HEK293 (cell line): ENCODE results near the gene PLCD4.

Source experiments
- CTCF ChIA-PET: fragments of 350-600 bp; formaldehyde crosslinking; extraction: SDS; loops from one replicate; lab custom pipeline; 2021; ENCODE audit warnings: antibody characterized with exemption; lab: Yijun Ruan, JAX
- POLR2A ChIA-PET: fragments of 300-600 bp; formaldehyde crosslinking; extraction: SDS; loops from one replicate; lab custom pipeline; 2020; ENCODE audit warnings: antibody characterized with exemption, inconsistent platforms; lab: Yijun Ruan, JAX
- H3K27ac ChIP-seq: fragments of 200-500 bp; sonication (Bioruptor generic); 2 replicates; pipeline ENCODE4 v1.5.1; 2014; ENCODE audit warnings: low read depth, low read length, control low read depth, inconsistent platforms; ENCODE audit errors: extremely low read depth
- H3K36me3 ChIP-seq, 2 experiments: fragments of 200-500 bp in 1 of 2; sonication (Bioruptor generic) in 1 of 2; 1 replicate in 1 of 2; 2 replicates in 1 of 2; pipeline ENCODE4 v1.5.1; 2014 to 2017; ENCODE audit warnings: inconsistent platforms in 2 of 2, low read length in 2 of 2; ENCODE audit not compliant: control insufficient read depth in 2 of 2, insufficient read depth in 1 of 2
- H3K4me1 ChIP-seq: fragments of 200-500 bp; sonication (Bioruptor generic); 2 replicates; pipeline ENCODE4 v1.5.1; 2014; ENCODE audit warnings: mild to moderate bottlenecking, low read length, inconsistent platforms; ENCODE audit not compliant: control insufficient read depth, insufficient read depth
- H3K4me3 ChIP-seq: 2 replicates; pipeline ENCODE4 v1.5.1; 2011; ENCODE audit warnings: low read depth, mild to moderate bottlenecking, control low read depth, low read length, moderate library complexity
- H3K9me3 ChIP-seq: fragments of 200-500 bp; sonication (Bioruptor generic); 2 replicates; pipeline ENCODE4 v1.5.1; 2014; ENCODE audit warnings: low read depth, low read length, inconsistent platforms; ENCODE audit not compliant: control insufficient read depth, insufficient read depth
- ATF2 ChIP-seq: fragments of 450-650 bp; formaldehyde crosslinking; IDR thresholded peaks from 2 replicates; pipeline ENCODE4 v1.5.1; 2016; ENCODE audit warnings: missing biosample characterization, missing genetic modification characterization, low read depth
- GLI4 ChIP-seq: fragments of 450-650 bp; formaldehyde crosslinking; IDR thresholded peaks from 2 replicates; pipeline ENCODE4 v1.5.1; 2016; ENCODE audit warnings: missing biosample characterization, missing genetic modification characterization
- HOXC10 ChIP-seq: sonication (generic); formaldehyde crosslinking; IDR thresholded peaks from 2 replicates; pipeline ENCODE4 v1.8.1; 2023; ENCODE audit warnings: mild to moderate bottlenecking, missing genetic modification reagents
- RBAK ChIP-seq: fragments of 450-650 bp; formaldehyde crosslinking; IDR thresholded peaks from 2 replicates; pipeline ENCODE4 v1.5.1; 2016; ENCODE audit warnings: missing biosample characterization, missing genetic modification characterization
- ZBTB44 ChIP-seq: fragments of 450-650 bp; IDR thresholded peaks from 2 replicates; pipeline ENCODE4 v1.5.1; 2018; ENCODE audit warnings: missing biosample characterization, mild to moderate bottlenecking, missing genetic modification characterization
- ZFP3 ChIP-seq: fragments of 450-650 bp; formaldehyde crosslinking; IDR thresholded peaks from 2 replicates; pipeline ENCODE4 v1.5.1; 2016; ENCODE audit warnings: low read depth, missing biosample characterization, missing genetic modification characterization
- ZNF157 ChIP-seq: fragments of 450-650 bp; formaldehyde crosslinking; IDR thresholded peaks from 2 replicates; pipeline ENCODE4 v1.5.1; 2016; ENCODE audit warnings: missing biosample characterization, missing genetic modification characterization
- ZNF23 ChIP-seq: fragments of 450-650 bp; formaldehyde crosslinking; IDR thresholded peaks from 2 replicates; pipeline ENCODE4 v1.5.1; 2016; ENCODE audit warnings: missing biosample characterization, missing genetic modification characterization, borderline replicate concordance
- ZNF239 ChIP-seq: fragments of 450-650 bp; formaldehyde crosslinking; IDR thresholded peaks from 2 replicates; pipeline ENCODE4 v1.5.1; 2016; ENCODE audit warnings: missing biosample characterization, missing genetic modification characterization
- ZNF248 ChIP-seq: fragments of 450-650 bp; formaldehyde crosslinking; IDR thresholded peaks from 2 replicates; pipeline ENCODE4 v1.5.1; 2017; ENCODE audit warnings: missing biosample characterization, missing genetic modification characterization
- ZNF354C ChIP-seq: fragments of 450-650 bp; formaldehyde crosslinking; IDR thresholded peaks from 2 replicates; pipeline ENCODE4 v1.5.1; 2016; ENCODE audit warnings: missing biosample characterization, missing genetic modification characterization, low read depth, borderline replicate concordance
- ZNF404 ChIP-seq: fragments of 450-650 bp; formaldehyde crosslinking; IDR thresholded peaks from 2 replicates; pipeline ENCODE4 v1.5.1; 2017; ENCODE audit warnings: missing biosample characterization, missing genetic modification characterization
- ZNF433 ChIP-seq: fragments of 450-650 bp; formaldehyde crosslinking; IDR thresholded peaks from 2 replicates; pipeline ENCODE4 v1.5.1; 2016; ENCODE audit warnings: missing biosample characterization, missing genetic modification characterization, low read depth
- ZNF548 ChIP-seq: fragments of 450-650 bp; formaldehyde crosslinking; IDR thresholded peaks from 2 replicates; pipeline ENCODE4 v1.5.1; 2016; ENCODE audit warnings: missing biosample characterization, missing genetic modification characterization
- ZNF645 ChIP-seq: fragments of 450-650 bp; formaldehyde crosslinking; IDR thresholded peaks from 2 replicates; pipeline ENCODE4; 2016; ENCODE audit warnings: missing biosample characterization, missing genetic modification characterization
- ZNF654 ChIP-seq: fragments of 450-650 bp; formaldehyde crosslinking; IDR thresholded peaks from 2 replicates; pipeline ENCODE4 v1.5.1; 2016; ENCODE audit warnings: low read depth, missing biosample characterization, missing genetic modification characterization
- TF ChIP-seq, protein P1 (sequence below): fragments of 450-650 bp; formaldehyde crosslinking; IDR thresholded peaks from 2 replicates; pipeline ENCODE4 v1.5.1; 2016; ENCODE audit warnings: missing biosample characterization, missing genetic modification characterization
- TF ChIP-seq, protein P2 (sequence below): fragments of 450-650 bp; formaldehyde crosslinking; IDR thresholded peaks from 2 replicates; pipeline ENCODE4 v1.5.1; 2016; ENCODE audit warnings: missing biosample characterization, missing genetic modification characterization
- TF ChIP-seq, protein P3 (sequence below): fragments of 450-650 bp; formaldehyde crosslinking; IDR thresholded peaks from 2 replicates; pipeline ENCODE4 v1.5.1; 2017; ENCODE audit warnings: missing biosample characterization, missing genetic modification characterization
- TF ChIP-seq, protein P4 (sequence below): fragments of 450-650 bp; formaldehyde crosslinking; IDR thresholded peaks from 2 replicates; pipeline ENCODE4 v1.5.1; 2016; ENCODE audit warnings: missing biosample characterization, missing genetic modification characterization

The PLCD4 gene

DNA sequence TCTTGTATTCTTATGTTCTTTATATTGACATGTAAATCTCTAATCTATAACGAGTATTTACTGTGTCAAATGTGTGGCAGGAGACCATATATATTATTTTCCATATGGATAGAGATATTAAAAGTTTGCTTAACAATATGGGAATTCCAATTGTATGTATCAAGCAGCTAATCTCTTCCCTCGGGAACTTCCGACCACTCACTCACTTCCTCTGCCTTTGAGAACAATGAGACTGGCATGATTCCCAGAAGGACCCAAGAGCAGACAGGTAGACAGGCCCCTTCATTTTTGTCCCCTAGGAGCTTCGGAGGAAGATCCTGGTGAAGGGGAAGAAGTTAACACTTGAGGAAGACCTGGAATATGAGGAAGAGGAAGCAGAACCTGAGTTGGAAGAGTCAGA lies 24.1 kb downstream of the PLCD4 start:
- TF ChIP-seq HOXC10 (no peak), ZNF157 (no peak), GLI4 (tag by site-specific recombination) (no peak)
- TF ChIP-seq, all 188 proteins: peak for 0
- Histone ChIP-seq H3K4me1 (no peaks in the 10 kb centered on the region), H3K36me3 (peaks cover 16 to 37% of the 10 kb centered on the region in 2 experiments), H3K4me3 (no peak overlapping the region), H3K9me3 (no peaks in the 10 kb centered on the region), H3K27ac (no peak overlapping the region)
- ChIA-PET CTCF (interaction anchor here (0.6 to 1.2 kb wide), 3 partner anchors 55 to 347 kb away, joined by 3 to 6 read pairs (median 4); no protein-coding TSS in a partner anchor), POLR2A (interaction anchor here (1.1 to 1.4 kb wide), 3 partner anchors 11 to 102 kb away, joined by 3 to 4 read pairs (median 3); partner anchors contain the start of genes BCS1L and ZNF142)

DNA sequence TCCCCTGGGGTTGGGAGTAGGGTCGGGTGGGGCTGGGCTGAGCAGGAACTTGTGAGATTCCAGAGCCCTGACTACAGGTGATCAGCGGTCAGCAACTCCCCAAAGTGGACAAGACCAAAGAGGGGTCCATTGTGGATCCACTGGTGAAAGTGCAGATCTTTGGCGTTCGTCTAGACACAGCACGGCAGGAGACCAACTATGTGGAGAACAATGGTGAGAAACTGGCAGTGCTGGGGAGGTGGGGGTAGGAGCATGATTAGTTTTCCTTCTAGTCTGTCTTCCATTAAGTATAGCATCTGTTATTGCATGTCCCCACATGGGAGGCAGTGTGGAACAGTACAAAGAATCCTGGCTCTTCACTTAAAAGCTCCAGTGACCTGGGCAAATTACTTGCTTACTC lies 28.0 kb downstream of the PLCD4 start:
- Histone ChIP-seq H3K4me3 (no peak overlapping the region), H3K36me3 (peaks cover 37 to 72% of the 10 kb centered on the region in 2 experiments), H3K9me3 (no peaks in the 10 kb centered on the region), H3K27ac (no peak overlapping the region), H3K4me1 (no peaks in the 10 kb centered on the region)
- CTCF ChIA-PET: no interaction called here
- TF ChIP-seq RBAK (no peak), ATF2 (tag by site-specific recombination) (no peak), ZNF654 (tag by site-specific recombination) (no peak), ZNF433 (tag by site-specific recombination) (no peak), ZNF404 (no peak), ZFP3 (tag by site-specific recombination) (no peak), ZNF354C (no peak), HOXC10 (no peak), ZNF548 (no peak), ZNF23 (no peak), ZNF239 (tag by site-specific recombination) (no peak)
- TF ChIP-seq, protein P1, sequence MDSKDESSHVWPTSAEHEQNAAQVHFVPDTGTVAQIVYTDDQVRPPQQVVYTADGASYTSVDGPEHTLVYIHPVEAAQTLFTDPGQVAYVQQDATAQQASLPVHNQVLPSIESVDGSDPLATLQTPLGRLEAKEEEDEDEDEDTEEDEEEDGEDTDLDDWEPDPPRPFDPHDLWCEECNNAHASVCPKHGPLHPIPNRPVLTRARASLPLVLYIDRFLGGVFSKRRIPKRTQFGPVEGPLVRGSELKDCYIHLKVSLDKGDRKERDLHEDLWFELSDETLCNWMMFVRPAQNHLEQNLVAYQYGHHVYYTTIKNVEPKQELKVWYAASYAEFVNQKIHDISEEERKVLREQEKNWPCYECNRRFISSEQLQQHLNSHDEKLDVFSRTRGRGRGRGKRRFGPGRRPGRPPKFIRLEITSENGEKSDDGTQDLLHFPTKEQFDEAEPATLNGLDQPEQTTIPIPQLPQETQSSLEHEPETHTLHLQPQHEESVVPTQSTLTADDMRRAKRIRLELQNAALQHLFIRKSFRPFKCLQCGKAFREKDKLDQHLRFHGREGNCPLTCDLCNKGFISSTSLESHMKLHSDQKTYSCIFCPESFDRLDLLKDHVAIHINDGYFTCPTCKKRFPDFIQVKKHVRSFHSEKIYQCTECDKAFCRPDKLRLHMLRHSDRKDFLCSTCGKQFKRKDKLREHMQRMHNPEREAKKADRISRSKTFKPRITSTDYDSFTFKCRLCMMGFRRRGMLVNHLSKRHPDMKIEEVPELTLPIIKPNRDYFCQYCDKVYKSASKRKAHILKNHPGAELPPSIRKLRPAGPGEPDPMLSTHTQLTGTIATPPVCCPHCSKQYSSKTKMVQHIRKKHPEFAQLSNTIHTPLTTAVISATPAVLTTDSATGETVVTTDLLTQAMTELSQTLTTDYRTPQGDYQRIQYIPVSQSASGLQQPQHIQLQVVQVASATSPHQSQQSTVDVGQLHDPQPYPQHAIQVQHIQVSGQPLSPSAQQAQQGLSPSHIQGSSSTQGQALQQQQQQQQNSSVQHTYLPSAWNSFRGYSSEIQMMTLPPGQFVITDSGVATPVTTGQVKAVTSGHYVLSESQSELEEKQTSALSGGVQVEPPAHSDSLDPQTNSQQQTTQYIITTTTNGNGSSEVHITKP (tag by site-specific recombination): no peak
- TF ChIP-seq, protein P2, sequence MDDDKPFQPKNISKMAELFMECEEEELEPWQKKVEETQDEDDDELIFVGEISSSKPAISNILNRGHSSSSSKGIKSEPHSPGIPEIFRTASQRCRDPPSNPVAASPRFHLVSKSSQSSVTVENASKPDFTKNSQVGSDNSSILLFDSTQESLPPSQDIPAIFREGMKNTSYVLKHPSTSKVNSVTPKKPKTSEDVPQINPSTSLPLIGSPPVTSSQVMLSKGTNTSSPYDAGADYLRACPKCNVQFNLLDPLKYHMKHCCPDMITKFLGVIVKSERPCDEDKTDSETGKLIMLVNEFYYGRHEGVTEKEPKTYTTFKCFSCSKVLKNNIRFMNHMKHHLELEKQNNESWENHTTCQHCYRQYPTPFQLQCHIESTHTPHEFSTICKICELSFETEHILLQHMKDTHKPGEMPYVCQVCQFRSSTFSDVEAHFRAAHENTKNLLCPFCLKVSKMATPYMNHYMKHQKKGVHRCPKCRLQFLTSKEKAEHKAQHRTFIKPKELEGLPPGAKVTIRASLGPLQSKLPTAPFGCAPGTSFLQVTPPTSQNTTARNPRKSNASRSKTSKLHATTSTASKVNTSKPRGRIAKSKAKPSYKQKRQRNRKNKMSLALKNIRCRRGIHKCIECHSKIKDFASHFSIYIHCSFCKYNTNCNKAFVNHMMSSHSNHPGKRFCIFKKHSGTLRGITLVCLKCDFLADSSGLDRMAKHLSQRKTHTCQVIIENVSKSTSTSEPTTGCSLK (tag by site-specific recombination): no peak
- POLR2A ChIA-PET: no interaction called here

DNA sequence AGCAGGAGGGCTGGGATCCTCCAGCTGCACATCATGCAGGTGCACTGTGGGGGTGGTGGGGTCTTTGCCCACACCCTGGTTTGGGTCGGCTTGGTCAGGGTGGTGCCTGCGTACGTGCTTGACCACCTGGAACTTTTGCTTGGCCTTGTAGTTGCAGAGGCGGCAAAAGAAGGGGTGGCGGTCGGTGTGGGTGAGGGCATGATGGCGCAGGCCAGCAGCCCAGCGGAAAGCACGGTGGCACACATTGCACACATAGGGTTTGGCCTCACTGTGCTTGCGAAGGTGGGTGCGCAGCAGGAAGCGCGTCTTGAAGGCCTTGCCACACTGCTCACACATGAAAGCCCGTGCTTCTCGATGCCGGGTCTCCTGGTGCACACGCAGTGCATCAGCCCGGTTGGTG lies 30.7 kb downstream of the PLCD4 start:
- POLR2A ChIA-PET: no interaction called here
- Histone ChIP-seq H3K9me3 (no peaks in the 10 kb centered on the region), H3K4me3 (no peak overlapping the region), H3K36me3 (peaks cover 37 to 92% of the 10 kb centered on the region in 2 experiments), H3K27ac (no peak overlapping the region), H3K4me1 (no peaks in the 10 kb centered on the region)
- CTCF ChIA-PET: no interaction called here
- TF ChIP-seq, protein P3, sequence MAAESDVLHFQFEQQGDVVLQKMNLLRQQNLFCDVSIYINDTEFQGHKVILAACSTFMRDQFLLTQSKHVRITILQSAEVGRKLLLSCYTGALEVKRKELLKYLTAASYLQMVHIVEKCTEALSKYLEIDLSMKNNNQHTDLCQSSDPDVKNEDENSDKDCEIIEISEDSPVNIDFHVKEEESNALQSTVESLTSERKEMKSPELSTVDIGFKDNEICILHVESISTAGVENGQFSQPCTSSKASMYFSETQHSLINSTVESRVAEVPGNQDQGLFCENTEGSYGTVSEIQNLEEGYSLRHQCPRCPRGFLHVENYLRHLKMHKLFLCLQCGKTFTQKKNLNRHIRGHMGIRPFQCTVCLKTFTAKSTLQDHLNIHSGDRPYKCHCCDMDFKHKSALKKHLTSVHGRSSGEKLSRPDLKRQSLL: no peak
- TF ChIP-seq ZNF248 (tag by site-specific recombination) (no peak), ZBTB44 (tag by site-specific recombination) (no peak), ZNF645 (tag by site-specific recombination) (no peak)
- TF ChIP-seq, protein P4, sequence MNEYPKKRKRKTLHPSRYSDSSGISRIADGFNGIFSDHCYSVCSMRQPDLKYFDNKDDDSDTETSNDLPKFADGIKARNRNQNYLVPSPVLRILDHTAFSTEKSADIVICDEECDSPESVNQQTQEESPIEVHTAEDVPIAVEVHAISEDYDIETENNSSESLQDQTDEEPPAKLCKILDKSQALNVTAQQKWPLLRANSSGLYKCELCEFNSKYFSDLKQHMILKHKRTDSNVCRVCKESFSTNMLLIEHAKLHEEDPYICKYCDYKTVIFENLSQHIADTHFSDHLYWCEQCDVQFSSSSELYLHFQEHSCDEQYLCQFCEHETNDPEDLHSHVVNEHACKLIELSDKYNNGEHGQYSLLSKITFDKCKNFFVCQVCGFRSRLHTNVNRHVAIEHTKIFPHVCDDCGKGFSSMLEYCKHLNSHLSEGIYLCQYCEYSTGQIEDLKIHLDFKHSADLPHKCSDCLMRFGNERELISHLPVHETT (tag by site-specific recombination): no peak
